Tibial nerve (tissue), 4 donors: ENCODE results near the gene CUX1.

Source experiments
- CTCF ChIP-seq, 5 experiments: fragments of 200-600 bp in 3 of 5; fragments of 450-650 bp in 2 of 5; sonication (generic) in 3 of 5; IDR thresholded peaks; one replicate each; pipeline ENCODE4 v1.5.1; 2016 to 2019; ENCODE audit warnings: antibody characterized with exemption in 5 of 5, mild to moderate bottlenecking in 3 of 5, moderate library complexity in 2 of 5
- EP300 ChIP-seq, 2 donors: sonication (generic); formaldehyde crosslinking; IDR thresholded peaks; one replicate each; pipeline ENCODE4 v1.6.1; 2017; ENCODE audit warnings: antibody characterized with exemption in 2 of 2, mild to moderate bottlenecking in 1 of 2

- TF ChIP-seq CTCF (IDR thresholded peaks at IDR 0.05) (no peak), EP300 (IDR thresholded peaks at IDR 0.05) (no peak)
Observed at GRCh38 chr7:101819913-101820522, 2.6 kb downstream of the CUX1 start.
